NCI-H2196 treated with DMSO at 0.1 percent for 48 hours (cell line): ENCODE data around the gene LSM6.

Experiments
- DNase-seq: peaks from one replicate; lab custom pipeline; 2025; ENCODE audit not compliant: unreplicated experiment; lab: John Stamatoyannopoulos, UW

The LSM6 gene

GRCh38 chr4:146186041-146186440 lies 10.5 kb downstream of the LSM6 start:
- no peak for DNase-seq

GRCh38 chr4:146186596-146186995 lies 11.1 kb downstream of the LSM6 start:
- DNase-seq: no peak

- DNase-seq: no peak
Measured at GRCh38 chr4:146190456-146190855, 14.9 kb downstream of the LSM6 start.

DNA sequence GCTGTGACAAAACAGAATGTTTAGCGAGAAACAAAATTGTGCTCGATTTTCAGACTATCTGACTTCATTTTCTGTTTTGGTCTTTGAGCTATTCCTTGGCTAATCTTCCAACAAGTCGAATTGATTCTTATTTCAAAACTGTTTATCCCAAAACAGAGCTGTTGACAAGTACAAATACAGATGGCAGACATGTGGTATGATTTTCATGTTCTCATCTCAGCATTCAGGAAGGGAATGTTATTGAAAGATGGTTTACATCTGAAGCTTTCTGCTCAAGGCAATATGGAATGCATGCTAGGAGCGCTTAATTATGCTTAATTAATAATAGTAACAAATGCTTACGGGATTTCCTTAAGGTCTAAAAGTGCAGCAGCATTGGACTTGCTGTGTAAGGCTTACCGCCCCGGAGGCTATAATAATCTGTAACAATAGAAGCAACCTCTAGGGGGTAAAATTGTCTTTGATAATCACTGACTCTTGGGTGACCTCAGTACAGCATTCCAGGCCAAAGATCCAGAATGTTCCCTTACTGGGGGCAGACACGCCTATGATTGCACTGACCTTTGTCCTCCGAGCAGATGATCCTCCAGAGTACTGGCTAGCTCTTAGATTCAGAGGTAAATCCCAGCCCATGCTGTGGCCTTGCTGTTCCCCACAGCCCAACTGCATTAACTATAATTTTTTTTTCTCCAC lies 16.4 kb downstream of the LSM6 start:
- no peak for DNase-seq

DNA sequence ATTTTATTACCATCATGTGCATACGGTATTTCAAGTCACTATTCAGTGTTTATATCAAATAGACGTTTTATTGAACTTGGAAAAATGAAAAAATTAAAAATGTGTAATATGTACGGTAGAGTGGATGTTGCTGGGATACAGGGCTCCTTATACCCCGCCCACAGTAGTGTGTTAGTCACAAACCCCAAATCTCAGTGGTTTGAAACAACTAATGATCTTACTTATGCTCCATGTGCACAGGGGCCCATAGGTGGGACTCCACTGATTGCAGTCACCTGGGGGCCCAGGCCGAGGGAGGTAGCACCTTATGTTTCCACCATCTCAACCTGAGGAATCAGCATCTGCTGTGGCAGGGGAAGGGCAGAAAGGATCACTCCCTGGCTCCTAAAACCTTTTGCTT lies 18.1 kb downstream of the LSM6 start:
- DNase-seq: no peak

DNA sequence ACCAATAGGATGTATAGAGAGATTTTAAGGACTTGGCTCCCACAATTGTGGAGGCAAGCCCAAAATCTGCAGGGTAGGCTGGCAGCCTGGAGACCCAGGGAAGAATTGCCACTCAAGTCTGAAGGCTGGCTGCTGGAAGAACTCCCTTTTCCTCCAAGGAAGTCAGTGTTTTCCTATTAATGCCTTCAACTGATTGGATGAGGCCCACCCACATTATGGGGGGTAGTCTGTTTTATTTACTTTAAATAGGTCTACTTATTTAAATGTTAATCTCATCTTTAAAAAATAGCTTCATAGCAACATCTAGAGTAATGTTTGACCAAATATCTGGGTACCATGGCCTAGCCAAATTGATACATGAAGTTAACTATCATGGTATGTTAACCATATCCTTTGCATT lies 18.7 kb downstream of the LSM6 start:
- DNase-seq: no peak

- DNase-seq: no peak
Measured at GRCh38 chr4:146202665-146203064, 27.1 kb downstream of the LSM6 start.

DNA sequence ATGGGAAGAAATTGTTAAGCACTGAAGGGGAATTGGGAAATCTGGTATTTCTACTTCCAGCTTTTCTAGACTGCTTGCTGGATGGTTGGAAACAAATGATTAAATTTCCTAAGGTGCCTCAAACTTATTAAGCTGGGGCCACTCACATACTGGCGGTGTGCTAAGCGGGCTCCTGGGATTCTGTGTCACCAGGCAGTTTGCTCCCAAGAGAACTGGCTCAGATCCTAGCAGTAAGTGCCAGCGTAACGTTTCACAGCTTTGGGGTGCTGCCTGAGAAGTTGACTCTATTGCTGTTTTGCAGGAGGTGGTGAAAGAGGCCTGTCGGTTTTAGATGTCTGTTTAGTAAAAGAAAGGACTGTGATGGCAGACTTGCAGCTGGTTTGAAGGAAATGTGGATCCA lies 31.9 kb downstream of the LSM6 start:
- DNase-seq: no peak

DNA sequence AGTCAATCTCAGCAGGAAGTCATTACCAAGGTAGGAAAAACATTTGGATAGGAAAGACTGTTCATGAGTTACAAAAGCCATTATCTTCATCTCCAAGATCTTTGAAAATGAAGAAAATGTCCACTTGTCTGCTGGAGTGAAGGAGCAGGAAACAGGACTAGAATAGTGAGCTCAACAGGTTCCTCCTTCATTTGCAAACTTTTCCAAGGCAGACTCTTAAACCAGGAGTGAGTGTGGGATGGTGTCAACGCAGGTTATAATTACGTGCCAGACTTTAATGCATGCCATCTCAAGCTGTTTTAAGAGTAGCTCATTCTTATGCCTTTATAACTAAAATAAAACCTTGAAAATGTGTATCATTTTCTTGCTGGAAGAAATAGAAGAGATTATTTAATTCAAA lies 35.4 kb downstream of the LSM6 start:
- DNase-seq: no peak

DNA sequence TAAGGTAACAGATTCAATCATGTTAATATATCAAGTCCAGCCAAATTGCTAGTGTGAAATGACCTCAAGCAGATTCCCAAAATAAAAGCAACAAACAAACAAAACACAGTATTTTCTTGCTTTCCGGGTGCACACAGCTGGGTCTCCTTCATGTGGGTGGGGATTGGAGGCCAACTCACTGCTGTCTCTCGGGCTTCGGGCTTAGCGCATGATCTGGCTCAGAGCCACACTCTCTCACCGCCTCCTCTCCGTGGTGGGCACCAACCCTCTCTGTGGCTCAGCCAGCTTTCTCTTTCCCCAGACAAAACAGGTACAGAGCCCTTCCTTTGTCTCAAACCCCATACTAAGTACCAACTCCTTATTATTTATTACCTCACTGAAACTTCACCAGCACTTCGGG lies 35.9 kb downstream of the LSM6 start:
- DNase-seq: no peak

DNA sequence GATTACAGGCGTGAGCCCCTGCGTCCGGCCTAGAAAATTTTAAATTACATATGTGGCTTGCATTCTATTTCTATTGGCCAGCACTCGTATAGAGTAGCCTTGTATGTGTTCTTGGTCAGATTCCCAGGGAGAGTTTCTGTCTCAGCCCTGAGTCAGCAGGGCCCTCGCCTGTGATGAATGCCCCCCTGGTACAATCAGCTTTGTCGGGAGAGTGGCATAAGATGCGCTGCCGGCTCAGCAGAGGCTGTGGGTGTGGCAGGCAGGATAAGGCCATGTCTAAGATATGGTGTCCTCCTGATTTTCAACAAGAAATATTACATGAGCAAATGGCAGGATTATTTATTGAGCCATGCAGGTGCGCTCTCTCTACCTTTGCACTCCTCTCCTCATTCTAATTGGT lies 37.3 kb downstream of the LSM6 start:
- DNase-seq: no peak

- no peak for DNase-seq
Measured at GRCh38 chr4:146214238-146214637, 38.7 kb downstream of the LSM6 start, which contains the start of gene REELD1. REELD1 (plus strand) TSS chr4:146214538; CDS start chr4:146216953, 2,415 bp downstream.

- DNase-seq: no peak
Measured at GRCh38 chr4:146222313-146222712, 46.8 kb downstream of the LSM6 start.

GRCh38 chr4:146224326-146224966 lies 48.9 kb downstream of the LSM6 start:
- no peak for DNase-seq

DNA sequence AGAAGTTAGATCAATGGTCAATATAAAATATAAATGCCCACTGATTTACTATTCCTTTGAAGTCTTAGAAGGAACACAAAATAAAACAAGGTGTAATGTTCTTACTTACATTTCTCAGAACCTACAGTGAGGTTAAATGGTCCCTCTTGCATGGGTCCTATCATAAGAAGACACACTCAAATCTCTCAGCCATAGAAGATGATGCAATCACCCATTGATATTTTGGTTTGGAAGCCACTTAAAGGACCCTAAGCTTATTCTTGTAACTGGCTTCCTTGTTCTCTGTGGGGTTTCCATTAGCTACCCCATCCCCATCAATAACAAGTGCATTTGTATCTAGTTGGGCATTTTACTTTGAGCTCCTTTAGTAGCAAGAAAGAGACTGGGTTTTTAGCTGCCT lies 53.9 kb downstream of the LSM6 start:
- DNase-seq: no peak

DNA sequence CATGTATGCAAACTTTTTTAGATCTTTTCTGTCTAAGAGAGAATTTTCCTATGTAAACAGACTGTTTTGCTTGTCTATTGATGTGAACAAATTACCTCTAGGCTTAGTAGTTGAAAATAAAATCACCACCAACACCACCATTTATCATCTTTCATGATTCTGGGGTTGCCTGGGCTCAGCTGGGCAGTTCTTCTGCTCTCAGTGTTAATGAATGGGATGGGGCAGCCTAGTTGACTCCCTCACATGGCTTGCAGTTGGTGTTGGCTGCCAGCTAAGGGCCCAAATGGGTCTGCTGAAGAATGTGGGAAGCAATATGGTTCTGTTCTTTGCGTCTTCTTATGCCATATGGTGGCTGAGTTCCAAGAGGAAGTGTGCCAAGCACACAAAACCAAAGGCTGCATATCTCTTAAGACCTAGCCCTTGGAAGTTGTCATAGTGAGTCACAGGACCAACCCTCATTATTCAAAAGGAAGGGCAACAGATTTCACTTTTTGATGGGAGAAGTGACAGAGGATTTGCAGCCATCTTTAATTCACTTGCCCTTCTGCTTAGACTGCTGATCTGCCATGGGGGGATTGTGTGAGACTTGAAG lies 56.7 kb downstream of the LSM6 start:
- DNase-seq: no peak

DNA sequence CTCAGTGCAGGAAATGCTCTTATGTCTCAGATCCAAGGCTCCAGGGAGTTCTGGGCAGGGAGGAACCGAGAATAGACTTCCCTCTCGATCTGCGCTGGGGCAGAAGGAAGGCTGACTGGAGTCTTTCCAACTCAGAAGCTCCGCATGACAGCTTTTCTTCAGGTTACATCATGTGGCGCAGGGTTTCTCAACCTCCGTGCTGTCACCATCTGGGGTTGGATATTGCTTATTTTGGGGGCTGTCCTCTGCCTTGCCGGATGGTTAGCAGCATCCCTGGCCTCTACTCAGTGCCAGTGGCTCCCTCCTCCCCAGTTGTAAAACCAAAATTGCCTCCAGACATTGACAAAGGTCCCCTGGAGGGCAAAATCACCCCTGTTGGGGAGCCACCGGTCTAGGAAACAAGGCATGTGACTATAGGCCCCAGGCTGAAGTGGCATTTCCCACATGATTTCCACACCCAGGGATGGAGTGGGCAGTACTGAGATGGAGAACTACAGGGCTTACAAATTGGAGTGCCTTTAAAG lies 60.2 kb downstream of the LSM6 start:
- DNase-seq: no peak

DNA sequence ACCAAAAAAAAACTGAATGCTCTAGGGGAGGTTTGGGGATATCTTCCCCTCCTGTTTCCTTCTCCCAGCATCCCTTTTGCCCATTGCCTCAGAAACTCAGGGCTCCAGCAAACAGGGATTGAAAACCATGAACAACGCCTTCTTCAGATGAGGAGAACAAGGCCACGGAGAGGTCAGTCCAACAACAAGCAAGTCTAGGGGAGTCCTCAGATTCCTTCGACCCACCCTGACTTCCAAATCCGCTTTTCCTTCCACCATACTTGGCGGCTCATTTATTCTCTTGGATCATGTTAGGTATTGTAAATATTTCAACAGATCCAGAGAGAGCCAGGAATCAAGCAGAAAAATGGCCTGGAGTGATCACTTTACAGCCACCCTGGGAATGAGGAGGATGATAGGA lies 60.7 kb downstream of the LSM6 start:
- no peak for DNase-seq

GRCh38 chr4:146237092-146237491 lies 61.6 kb downstream of the LSM6 start:
- no peak for DNase-seq

- no peak for DNase-seq
Measured at GRCh38 chr4:146238107-146238506, 62.6 kb downstream of the LSM6 start.
